IMR-90 (cell line): ENCODE measurements around the gene IL17B. TPM values are rescaled to one million over a fixed set of nuclear protein-coding genes. Genes with fewer than 3 reads are reported as not detected.

Experiments used
- NFE2L2 ChIP-seq: fragments of 150-350 bp; IDR thresholded peaks from 2 replicates; pipeline ENCODE4 v1.6.1; 2016; ENCODE audit warnings: low read depth, mild to moderate bottlenecking, low read length
- RFX5 ChIP-seq: IDR thresholded peaks from 2 replicates; pipeline ENCODE4 v1.8.0; 2012; ENCODE audit warnings: low read depth, mild to moderate bottlenecking, low read length, moderate library complexity
- polyA plus RNA-seq, 3 experiments: library from polyadenylated mRNA; depleted of rRNA; stranded (reverse); fragments of >200 nt; gene quantifications; 2 replicates each; pipeline ENCODE4 v1.2.3, GENCODE V29; 2012; ENCODE audit warnings: low replicate concordance in 1 of 3
- total RNA-seq: library from RNA; depleted of rRNA; stranded (reverse); fragments of >200 nt; gene quantifications from 2 replicates; pipeline ENCODE4 v1.2.3, GENCODE V29; 2012
- TF ChIP-seq, protein P1 (sequence below): conservative IDR thresholded peaks from 2 replicates; pipeline ENCODE4 v1.5.1; 2012; ENCODE audit warnings: mild to moderate bottlenecking, low read depth, low read length, improper control_type of control experiment

The IL17B gene
- total and polyA plus RNA-seq, 2 of the 4 experiments (the other 2 are of a cell fraction), result 0.31 TPM; not detected in 1

DNA sequence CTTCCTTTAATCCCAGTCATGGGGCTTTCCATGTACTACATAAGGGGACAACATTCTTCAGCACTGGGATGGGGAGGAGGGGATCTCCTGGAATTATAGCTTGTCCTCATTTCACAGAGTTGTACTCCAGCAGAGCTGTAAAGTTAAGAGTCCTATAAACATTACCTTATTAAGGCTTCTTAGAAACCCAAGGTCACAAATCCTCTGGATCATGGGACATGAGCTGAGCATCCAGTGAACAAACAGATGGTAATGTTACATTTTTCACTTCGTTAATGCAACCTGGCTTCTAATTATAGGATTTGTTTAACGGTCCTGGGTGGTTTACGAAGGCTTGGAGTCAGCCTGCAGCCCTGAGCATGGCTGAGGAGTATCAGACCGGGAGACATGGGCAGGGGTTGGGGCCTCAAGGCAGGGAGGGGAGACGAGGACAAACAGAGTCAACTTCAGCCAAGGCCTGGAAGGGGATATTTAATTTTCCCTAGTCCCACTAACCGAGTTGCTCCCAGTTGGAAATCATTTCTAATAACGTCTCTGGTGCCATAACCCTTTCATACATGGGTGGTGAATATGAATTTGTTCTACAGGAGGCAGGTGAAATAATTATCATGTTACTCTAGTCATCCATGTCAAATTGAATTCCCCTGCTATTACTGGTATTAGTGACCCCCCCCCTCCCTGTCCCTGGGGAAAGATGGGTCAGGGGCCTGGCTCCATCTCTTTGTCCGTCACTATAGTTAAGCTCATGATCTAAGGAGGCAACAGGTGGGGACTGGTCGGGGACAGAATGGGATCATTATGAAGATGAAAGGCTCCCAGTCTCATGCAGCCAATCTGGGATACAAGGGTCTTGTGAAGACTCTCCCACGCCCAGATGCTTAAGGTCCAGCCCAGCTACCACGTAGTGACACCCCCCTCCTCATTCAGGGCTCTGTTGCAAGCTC is 10.7 kb upstream of the IL17B start (continued):
- TF ChIP-seq, protein P1, sequence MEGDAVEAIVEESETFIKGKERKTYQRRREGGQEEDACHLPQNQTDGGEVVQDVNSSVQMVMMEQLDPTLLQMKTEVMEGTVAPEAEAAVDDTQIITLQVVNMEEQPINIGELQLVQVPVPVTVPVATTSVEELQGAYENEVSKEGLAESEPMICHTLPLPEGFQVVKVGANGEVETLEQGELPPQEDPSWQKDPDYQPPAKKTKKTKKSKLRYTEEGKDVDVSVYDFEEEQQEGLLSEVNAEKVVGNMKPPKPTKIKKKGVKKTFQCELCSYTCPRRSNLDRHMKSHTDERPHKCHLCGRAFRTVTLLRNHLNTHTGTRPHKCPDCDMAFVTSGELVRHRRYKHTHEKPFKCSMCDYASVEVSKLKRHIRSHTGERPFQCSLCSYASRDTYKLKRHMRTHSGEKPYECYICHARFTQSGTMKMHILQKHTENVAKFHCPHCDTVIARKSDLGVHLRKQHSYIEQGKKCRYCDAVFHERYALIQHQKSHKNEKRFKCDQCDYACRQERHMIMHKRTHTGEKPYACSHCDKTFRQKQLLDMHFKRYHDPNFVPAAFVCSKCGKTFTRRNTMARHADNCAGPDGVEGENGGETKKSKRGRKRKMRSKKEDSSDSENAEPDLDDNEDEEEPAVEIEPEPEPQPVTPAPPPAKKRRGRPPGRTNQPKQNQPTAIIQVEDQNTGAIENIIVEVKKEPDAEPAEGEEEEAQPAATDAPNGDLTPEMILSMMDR, result no peak
- TF ChIP-seq RFX5 (no peak), NFE2L2 (no peak)
